GM19099 (cell line): ENCODE results near the gene NARS2.

ENCODE experiments used
- POLR2A ChIP-seq: IDR thresholded peaks from 3 replicates; pipeline ENCODE4 v1.6.1; 2011; ENCODE audit warnings: low read depth; ENCODE audit not compliant: insufficient read length; ENCODE audit errors: extremely low read depth

NARS2 gene

DNA sequence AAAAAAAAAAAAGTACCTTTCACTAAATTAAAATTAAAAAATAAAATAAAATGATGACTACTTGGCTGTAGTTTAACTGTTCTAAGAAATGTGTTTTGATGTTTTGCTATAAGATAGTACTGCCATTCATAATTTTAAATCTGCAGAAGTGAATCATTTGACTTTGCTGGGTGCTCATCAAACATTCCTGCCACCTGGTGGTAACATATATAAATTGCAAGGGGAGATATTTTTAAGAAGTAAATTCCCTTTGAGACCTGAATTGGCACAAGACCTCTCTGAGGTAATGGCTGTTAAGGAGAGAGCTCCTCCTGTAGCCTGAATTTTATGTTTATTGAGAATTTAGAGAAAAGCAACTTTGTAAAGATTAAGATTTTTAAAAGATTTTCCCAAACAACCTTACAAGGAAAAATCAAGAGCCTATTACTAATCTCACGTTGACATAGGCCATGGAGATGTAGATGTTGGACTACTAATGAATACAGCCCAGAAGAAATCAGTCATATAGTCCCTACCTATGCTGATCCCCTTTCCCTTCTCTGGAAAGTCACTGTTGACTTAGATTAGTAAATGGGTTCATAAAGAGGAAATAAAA lies 11.9 kb upstream of the NARS2 start:
- TF ChIP-seq POLR2A: no peak

GRCh38 chr11:78583889-78584288 lies 9.2 kb upstream of the NARS2 start:
- no peak for TF ChIP-seq POLR2A

- TF ChIP-seq POLR2A: no peak
Measured at GRCh38 chr11:78577495-78577894, 2.8 kb upstream of the NARS2 start.

- no peak for TF ChIP-seq POLR2A
Measured at GRCh38 chr11:78576549-78577097, 2.0 kb upstream of the NARS2 start.

- no peak for TF ChIP-seq POLR2A
Measured at GRCh38 chr11:78575478-78575877, 814 bp upstream of the NARS2 start.

GRCh38 chr11:78573681-78574080 lies 983 bp downstream of the NARS2 start:
- TF ChIP-seq POLR2A: no peak

- TF ChIP-seq POLR2A: no peak
Measured at GRCh38 chr11:78573271-78573670, 1.4 kb downstream of the NARS2 start.

- no peak for TF ChIP-seq POLR2A
Measured at GRCh38 chr11:78572394-78572793, 2.3 kb downstream of the NARS2 start.

- no peak for TF ChIP-seq POLR2A
Measured at GRCh38 chr11:78570031-78570430, 4.6 kb downstream of the NARS2 start.

DNA sequence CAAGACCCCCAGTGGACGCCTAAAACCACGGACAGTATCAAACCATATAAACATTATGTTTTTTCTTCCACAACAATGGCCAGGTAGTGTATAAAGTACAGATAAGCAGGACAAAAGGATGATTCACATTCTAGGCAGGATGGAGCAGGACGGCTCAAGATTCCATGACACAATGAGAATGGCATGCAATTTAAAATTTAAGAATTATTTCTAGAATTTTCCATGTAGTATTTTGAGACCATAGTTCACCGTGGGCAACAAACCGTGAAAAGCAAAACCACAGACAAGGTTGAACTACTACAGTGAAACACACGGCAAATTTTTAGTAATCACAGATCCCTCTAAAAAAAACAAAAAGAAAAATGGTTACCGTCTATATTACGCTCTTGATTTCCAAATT lies 7.5 kb downstream of the NARS2 start:
- TF ChIP-seq POLR2A: no peak

DNA sequence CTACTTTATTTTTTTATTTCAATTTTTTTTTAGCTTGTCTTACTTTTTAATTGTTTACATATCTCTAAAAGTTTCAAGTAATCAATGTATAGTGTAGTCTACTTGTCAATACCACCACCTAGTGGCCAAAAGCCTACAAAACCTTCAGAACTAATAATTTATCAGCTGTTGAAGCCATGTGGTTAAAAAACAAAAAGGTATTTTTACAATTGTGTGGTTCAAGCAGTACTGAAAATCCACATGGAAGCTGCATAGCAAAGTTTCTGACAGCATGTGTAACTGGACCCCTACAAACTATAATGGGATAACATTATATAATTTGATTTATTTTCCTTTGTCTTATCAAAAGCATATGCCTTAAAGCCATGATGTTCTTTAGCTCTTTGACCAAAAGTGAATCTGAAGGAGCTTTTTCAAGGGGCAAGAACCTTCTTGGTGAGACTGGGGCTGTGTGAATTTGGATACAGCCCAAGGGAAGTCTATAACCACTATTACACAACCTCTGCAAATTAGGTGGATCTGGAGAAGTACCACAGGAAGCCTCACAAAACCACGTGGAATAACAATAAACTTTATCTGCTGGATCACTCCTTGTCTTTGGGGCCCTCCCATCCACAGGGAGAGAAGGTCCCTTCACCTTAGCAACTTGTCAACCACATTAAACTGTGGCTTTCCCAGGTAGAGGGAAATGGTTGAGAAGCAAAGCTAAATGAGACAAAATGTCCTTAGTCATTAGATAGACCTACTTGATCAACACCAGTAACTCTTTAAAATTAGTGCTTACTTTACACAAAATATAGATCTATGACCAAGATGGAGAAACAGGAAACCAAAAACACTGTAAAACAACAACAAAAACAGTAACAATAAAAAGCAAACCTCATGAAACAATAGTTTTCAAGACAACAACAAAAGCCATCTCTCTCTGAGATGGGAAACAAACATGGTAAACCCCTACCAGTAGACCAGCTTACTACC lies 9.9 kb downstream of the NARS2 start:
- no peak for TF ChIP-seq POLR2A

DNA sequence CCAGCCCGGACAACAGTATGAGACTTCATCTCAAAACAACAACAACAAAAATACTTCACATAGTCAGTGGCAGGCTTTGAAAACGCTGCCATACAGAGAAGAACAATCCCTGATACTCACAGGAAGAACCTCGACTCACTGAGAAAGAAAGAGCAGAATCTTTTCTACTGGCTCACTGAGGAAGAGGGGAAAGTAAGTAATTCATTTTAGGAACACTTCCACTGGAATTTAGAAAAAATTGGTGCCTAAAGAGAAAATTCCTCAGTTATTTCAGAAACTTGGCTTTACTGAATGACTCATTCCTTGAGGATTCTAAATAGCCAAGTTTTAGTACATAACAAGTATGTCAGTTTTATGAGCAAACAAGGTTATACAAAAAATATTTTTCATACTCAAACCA lies 12.3 kb downstream of the NARS2 start:
- no peak for TF ChIP-seq POLR2A

GRCh38 chr11:78560826-78561484 lies 13.7 kb downstream of the NARS2 start:
- no peak for TF ChIP-seq POLR2A

GRCh38 chr11:78560153-78560552 lies 14.5 kb downstream of the NARS2 start:
- no peak for TF ChIP-seq POLR2A

DNA sequence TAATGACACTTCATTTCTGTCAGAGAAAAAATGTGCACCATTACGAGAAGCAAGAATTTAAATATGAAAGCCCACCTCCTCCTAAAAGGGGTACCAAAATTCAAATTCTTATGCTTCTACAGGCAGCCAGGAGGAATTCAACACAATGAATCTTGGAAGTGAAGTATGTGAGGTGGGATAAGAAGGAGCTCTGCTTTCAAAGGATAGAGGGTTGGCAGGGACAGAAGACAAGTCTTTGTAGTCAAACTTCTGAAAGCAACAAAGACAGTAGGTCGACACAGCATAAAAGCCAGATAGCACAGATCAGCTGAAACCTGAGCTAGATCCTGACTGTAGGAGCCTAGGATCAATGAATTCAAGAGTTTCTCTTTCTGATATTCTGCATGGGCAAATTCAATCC lies 17.4 kb downstream of the NARS2 start:
- TF ChIP-seq POLR2A: no peak
